Subcutaneous adipose tissue (tissue), 4 donors: ENCODE data around the gene IRF2BPL. TPM values are rescaled to one million over a fixed set of nuclear protein-coding genes. Genes with fewer than 3 reads are reported as not detected.

Experiments used
- total RNA-seq, 4 donors: library from RNA; depleted of rRNA; stranded (reverse); fragments of >200 nt; gene quantifications; one replicate each; pipeline ENCODE4 v1.1.0, GENCODE V29; 2016
- TF ChIP-seq, protein P1 (sequence below): fragments of 450-650 bp; IDR thresholded peaks from one replicate; pipeline ENCODE4 v1.5.1; 2016; ENCODE audit warnings: low read depth, mild to moderate bottlenecking, control low read depth, antibody characterized with exemption, moderate library complexity

The IRF2BPL gene
- total RNA-seq, 4 donors from 2014 or later, result 14.0 to 76.7 (median 26.1) TPM

DNA sequence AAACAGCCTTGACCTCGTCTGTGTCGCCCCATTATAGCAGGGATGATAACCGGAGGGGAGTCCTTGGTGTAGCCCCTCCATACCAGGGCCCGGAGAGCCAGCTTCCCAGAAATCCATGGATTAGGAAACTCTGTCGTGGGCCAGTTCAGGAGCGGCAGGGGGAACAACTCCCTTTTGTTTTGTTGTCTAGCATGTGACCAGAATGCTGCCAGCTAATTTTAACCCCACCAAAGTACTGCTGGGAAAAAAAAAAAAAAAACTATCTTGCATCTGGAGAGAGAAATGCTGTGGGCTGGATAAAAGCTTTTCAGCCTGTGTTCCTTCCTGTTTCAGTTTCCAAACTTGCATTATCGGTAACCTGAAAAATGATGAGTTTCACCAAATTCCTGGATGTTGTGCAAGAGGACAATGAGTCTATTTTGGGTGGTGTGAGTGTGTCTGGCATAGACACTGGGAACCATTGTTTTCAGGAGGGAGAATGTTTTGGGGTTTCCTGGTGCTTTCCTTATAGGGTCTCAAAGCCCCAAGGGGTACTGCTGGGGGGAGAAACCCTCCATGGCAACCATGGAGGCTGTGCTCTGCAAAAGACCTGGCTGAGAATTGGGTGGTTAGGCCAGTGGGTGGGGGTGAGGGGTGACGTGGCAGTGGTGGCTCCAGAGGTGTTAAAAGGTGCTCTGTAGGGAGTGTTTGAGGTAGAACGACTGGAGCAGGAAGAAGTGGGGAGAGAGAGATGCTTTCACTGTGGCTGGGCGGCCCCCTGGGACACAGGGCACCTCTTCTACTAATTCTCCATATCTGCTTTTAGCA is 14.9 kb upstream of the IRF2BPL start:
- TF ChIP-seq, protein P1, sequence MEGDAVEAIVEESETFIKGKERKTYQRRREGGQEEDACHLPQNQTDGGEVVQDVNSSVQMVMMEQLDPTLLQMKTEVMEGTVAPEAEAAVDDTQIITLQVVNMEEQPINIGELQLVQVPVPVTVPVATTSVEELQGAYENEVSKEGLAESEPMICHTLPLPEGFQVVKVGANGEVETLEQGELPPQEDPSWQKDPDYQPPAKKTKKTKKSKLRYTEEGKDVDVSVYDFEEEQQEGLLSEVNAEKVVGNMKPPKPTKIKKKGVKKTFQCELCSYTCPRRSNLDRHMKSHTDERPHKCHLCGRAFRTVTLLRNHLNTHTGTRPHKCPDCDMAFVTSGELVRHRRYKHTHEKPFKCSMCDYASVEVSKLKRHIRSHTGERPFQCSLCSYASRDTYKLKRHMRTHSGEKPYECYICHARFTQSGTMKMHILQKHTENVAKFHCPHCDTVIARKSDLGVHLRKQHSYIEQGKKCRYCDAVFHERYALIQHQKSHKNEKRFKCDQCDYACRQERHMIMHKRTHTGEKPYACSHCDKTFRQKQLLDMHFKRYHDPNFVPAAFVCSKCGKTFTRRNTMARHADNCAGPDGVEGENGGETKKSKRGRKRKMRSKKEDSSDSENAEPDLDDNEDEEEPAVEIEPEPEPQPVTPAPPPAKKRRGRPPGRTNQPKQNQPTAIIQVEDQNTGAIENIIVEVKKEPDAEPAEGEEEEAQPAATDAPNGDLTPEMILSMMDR, result no peak

DNA sequence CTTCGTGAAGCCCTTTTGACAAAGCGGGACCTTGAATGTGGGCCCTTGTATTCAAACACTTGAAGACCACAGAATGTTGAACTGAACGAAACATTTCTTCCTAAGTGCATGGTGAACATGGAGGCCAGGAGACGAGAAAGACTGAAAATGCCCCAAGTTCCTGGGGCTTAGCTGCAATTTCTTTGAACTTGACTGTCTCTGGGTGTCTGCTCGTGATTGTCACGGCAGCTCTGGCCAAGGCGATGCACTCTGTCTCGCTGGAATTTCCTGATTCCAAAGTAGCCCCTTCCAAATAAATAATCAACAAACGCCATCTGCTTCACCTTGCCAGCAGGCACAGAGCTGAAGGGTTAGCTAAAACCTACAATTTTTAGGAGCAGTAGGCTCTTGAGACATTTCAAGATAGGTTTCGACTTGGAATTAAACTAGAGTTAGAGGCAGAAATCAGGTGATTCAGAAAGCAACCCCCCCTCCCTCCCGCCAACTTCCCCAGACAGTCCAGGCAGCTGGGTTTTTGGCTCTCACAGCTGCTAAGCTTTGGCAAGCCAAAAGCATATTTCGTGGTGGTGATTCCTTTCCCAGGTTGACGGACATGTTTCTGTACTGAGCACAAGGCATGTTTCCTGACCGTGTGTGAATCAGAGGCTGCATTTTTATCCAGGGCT is 13.5 kb upstream of the IRF2BPL start:
- TF ChIP-seq, protein P1, result no peak

DNA sequence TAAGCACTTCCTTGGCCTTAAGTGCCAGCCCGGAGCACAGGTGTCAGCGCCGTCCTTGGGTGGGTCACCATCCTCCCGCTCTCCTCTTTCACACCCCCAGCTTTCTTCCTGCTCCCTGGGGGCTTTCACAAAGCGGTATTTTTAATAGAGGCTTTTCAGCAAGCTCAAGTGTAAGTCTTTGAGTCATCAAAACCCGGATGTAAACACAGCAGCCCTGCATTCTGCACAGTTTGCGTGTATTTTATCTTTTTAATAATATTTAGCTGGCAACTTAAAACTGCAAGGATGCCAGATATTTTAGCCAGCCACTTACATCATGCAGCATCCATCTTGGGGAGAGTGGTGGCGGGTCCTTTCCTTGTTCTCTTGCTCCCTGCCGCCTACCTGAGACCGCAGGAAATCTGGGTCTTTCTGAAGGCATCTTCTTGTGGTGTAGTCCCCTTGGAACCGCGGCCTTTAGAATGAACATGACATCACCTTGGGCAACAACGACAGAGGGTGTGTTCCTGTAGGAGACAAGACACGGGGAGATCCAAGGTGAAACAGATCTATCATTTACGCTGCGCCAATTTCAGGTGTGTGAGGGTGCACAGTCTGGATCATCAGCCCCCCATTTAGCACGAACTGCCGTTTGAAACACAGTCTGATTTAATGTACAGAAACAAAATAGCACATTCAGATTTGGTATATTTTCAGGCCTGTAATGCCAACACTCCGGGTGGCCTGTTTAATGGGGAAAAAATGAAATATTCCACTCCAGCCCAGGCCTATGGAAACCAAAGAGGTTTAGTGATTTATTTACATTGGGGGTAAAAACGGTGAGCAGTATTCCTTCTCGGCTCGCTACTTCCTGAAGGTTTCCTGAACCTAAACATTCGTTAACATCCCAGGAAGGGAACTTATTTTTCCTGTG is 12.5 kb upstream of the IRF2BPL start:
- TF ChIP-seq, protein P1, result no peak

DNA sequence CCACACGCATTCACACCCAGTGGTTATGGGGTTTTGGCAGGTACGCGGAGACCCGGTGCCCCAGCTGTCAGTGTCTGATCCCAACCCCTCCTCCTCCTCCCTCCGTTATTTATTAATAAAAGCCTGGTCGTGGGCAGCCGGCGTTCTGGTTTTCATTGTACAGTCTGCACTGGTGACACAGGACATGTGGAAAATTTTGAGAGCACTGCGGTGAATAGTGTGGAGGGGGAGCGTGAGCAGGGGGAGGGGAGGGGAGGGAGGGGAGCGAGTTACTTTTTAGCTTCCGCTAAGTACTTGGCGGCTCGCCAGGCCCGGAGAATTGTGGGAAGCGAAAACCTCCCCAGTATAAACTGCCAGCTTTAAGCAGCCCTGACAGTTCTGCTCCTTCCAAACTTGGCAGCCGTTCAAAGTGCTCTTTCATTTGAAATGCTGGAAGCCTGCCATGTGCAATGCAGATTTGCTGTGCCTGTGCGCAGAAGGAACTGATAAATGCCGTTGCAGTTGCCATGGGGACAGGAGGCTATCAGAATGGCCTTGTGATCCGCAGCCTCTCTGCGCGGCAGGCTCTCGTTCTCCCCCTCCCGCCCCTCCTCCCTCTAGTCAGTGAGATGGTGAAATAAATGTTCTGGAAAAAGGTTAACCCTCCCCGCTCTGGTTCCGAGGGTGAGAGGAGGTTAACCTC is 11.7 kb upstream of the IRF2BPL start:
- TF ChIP-seq, protein P1, result no peak

DNA sequence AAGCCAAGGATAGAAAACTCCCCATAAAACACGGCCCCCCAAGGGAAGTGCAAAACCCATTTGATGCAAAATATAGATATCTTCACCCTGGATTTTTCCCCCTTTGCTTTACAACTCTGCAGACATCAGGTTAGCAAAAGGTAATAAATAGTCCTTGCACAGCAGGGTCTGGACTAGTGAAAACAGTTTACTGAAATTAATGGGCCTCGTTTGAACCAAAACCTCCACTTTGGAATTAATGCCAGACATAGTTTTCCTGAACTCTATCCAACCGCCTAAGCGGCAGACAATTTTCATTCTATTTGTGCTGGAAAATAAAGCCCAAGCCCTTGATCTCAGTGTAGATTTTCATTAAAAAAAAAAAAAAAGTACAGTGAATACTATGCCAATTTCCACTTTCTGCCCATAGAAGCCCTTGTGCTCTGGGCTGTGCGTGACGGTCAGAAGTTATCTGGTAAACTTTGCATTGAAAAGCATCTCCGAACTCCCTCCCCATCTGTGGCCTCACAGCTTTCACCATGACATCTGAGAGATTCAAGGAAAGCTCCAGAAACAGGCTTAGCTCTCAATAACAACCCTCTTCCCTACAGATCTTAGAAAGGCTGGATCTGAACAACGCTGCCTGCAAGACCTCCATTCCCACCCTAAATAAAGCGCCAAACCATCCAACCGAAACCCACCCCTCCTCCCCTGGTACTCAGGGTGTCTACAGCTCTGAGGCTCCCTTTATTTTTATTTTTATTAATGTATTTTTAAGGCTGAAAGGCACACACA is 11.0 kb upstream of the IRF2BPL start:
- TF ChIP-seq, protein P1, result no peak

DNA sequence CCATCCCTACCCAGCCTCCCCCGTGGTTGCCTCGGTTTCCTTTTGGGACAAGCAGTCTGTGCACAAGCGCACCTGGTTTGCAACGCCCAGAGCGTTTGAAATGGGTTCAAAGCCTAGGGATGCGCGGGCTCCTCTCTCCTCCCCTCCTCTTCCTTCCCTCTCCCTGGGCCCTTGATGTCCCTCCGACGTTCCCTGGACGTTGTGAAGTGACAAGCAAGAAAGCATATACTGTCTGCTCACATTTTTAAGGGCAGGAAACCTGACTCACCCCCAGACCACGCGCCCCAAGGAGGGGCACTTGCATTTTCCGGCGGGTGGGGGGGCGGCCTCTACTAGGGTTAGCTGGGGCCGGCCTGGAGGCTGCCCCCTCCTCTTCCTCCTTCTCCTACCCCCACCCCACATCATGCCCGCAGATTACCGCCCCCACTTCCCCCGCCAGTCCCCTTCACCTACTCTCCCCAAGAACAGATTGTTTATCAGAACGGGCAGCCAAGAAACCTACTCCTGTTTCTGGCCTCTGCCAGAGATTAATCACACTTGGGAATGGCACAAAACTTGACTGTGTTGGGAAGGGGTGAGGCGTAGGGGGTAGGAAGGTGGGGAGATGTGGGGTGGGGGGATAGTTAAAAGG is 9.5 kb upstream of the IRF2BPL start:
- TF ChIP-seq, protein P1, result no peak
